ENCODE data around the gene AKAP14.

DNA sequence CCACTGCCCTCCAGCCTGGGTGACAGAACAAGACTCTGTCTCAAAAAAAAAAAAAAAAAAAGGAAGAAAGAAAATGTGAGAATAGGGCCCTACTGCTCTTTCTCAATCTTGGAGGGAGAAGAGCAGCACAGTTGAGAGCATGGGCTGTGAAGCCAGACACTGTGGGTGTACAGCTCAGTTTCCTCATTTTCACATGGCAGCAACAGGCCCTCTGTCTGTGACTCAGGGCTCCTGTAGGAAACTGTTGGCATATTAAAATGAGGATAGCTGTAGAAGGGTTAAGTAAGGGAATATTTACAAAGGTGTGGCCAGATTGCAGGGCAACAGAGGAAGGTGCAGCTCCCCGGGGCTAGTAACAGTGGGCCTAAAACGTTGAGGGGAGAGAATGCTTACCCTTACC, 3.4 kb downstream of the AKAP14 start:
- no peak for TF ChIP-seq POLR2A (IDR thresholded peaks at IDR 0.05; ENCODE audit: low read depth, low read length)
- no peak for TF ChIP-seq TAF1 (IDR thresholded peaks at IDR 0.05; ENCODE audit: borderline replicate concordance, low read depth, low read length)
- no peak for TF ChIP-seq POLR2AphosphoS5 (IDR thresholded peaks at IDR 0.05; ENCODE audit: low read depth, low read length)
